HG03342 (cell line): ENCODE results near the gene ZNRD2.
"Not testable (repeated sequence)": the region's sequence is repeated elsewhere in the genome, so short reads cannot be mapped to it uniquely, and the experiment has no call there.

Experiments used
- ATAC-seq: cut with Tn5 transposase; IDR thresholded peaks from one replicate; pipeline ENCODE4 v1.9.1; 2021; ENCODE audit warnings: mild to moderate bottlenecking, moderate library complexity; ENCODE audit not compliant: unreplicated experiment

Gene ZNRD2

DNA sequence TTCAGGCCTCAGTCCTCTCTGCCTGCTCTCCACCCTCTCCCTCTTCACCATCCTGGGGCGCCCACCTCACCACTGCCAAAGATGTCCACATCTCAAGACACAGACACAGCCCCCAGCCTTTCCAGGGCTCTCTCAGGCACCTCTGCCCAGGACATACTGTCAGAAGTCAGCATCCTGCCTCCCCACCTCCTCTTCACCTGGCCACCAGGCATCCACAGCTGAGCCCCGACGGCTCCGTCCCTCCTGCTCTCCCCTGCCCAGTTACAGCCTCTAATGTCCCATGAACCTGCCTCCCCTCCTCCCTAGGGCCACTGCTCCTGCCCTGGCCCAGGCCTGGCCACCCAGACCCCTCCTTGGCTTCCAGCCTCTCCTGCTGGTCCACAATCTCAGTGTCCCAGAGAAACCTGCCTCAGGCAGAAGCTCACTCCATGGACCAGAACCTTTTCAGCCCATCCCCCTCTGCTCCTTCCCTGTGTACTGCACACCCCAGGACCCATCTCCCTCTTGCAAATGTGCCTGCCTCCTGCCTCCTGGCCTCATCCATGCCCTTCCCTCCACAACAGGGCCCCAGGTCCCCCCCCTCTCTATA is 15.3 kb upstream of the ZNRD2 start:
- no peak for ATAC-seq

DNA sequence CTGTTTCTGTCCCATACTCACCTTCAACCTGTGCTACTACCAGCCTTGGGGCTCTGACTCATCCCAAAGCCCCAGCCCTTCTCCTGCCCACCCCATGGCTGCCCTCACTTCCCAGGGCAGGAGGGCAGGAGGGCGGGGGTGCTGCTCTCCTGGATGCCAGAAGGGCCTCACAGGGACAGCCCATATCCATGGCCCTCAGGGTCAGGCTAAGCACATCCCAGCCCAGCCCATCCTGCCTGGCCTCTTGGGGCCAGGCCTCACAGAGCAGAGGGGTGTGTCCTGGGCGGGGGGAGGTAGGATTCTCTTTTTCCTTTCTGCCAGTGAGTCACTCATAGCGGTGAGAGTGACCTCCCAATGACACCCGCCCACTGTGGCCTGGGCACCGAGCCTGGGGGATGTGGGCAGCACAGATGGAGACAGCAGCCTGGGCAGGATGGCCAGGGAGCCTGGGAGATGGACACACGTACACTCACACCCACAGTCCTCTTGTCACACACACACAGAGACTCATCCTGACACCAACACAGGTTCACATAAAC is 14.5 kb upstream of the ZNRD2 start:
- no peak for ATAC-seq

GRCh38 chr11:65556470-65557279 is 13.6 kb upstream of the ZNRD2 start:
- no peak for ATAC-seq

DNA sequence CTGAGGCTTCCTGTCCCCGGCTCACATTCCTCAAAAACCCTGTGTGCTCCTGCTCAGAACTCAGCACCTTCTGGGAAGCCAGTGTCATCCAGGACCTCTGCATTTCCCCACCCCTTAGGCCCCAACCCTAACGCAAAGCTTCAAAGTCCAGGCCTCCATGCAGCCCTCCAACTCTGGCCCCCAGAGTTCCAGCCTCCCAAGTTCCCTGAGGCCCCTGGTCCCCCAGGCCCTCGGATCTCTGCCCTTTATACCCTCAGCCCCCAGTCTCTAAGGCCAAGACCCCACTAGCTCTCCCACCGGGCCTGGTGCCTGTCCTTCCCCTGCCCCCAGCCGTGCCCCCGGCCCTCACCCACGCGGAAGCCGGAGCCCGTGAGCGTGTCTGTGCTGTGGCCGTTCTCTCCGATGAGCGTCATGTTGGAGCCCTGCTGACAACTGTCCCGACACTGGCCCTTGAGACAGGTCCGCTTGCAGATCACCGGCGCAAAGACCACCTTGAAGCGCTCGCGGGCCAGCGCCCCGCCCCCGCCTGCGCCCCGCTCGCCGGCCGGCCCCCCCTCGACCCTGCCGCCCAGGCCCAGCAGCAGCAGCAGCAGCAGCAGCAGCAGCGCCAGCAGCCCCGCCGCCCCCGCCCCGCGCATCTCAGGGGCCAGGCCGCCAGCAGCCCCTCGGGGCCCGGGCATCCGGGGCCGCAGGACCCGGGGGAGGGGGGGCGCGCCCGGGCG is 12.8 kb upstream of the ZNRD2 start:
- ATAC-seq: no peak

DNA sequence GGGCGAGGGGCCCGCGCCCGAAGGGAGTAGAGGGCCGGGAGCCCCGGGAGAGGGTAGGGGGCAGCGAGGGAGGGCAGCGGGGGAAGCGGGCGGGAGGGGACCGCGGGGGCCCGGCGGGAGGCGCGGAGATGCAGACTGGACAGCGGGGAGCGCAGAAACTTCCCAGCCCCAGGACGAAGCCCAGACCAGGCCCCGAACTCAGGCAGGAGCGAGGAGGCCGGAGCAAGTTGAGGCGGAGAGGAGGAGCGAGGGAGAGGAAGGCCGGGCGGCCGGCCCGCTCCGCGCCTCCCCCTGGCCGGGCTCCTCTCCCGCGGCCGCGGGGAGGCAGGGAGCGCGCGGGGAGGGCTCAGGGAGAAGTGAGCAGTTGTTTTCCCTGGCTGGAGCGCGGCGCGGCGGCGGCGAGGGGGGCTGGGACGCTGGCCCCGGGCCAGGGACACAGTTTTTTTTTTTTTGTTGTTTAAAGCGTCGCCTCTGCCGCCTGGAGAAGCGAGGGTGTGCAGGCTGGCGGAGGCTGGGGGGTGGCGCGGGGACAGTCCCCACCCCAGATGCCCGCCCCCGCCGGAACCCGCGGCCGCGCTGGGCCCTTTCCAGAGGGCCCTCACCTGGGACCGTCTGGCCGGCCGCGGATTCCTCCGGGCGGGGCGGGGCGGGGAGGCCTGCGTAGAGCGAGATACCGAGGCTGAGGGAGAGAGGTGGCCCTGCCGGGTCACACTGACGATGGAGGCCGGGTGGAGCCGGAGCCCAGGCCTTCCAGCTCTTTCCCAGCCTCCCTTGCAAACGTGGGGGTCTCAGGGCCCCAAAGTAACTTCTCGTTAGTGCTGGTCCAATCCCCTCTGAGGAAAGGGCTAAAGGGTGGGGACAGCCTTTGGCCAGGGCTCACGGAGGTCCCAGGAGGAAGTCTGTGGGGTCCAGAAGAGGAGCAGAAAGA is 12.0 kb upstream of the ZNRD2 start, which contains the start of gene LTBP3:
LTBP3 (minus strand) TSS at position 358 of the 928 bp plus-strand sequence. CDS start 400 bp downstream, outside the sequence.
- ATAC-seq: no peak

DNA sequence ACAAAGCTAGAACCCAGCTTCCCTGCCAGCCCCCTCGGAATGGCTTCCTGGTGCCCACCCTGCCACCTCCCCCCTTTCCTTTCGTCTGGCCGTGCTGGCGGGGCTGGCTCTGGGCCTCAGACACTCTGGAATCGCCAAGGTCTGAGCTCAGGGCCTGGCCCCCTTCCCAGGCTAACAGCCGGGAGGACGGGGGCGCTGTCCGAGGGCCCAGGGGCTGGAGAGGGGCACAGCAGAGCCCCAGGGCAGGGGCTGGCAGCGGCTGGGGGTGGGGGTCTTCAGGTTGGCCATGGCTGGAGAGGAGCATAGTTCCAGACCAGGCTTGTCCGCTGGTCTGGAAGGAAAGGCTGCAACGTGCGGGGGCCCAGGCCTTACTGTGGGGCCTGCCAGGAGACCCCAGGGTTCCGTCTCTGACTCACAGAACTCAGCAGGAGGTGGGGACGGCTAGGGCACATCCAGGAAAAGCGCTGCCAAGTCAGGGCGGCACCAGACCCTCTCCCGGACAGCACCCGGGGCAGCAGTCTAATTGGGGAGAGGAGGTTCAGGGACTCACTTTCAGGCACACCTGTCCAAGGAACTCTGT is 11.3 kb upstream of the ZNRD2 start:
- no peak for ATAC-seq

GRCh38 chr11:65559535-65559934 is 10.7 kb upstream of the ZNRD2 start:
- ATAC-seq: no peak

DNA sequence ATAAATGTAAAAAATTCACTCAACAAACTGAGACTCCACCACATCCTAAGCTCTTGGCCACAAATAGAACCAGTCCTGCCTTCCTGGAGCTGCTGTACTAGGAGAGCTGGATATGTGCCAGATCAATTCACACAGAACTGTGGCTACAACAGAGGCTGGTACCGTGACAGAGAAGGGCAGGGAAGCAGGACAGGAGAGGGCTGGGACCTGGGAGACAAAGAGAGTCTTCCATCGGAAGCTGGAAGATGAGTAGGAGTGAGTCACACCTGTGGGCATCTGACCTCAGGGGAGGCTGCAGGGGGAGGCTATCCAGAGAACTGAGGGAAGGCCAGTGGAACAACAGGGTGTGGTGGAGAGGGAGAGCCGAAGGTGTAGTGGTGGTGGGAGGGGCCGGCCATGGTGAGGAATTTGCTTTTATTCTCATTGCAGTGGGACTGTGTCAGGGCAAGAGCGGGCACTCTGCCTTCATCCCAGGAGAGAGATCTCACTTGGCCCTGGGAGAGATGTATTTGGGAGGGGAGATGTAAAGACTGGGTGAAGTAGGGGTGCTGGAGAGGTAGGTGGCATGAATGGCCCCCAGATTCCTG is 10.2 kb upstream of the ZNRD2 start:
- no peak for ATAC-seq

GRCh38 chr11:65560555-65561418 is 9.5 kb upstream of the ZNRD2 start:
- no peak for ATAC-seq

GRCh38 chr11:65562020-65562419 is 8.3 kb upstream of the ZNRD2 start:
- ATAC-seq: no peak

GRCh38 chr11:65562788-65563187 is 7.5 kb upstream of the ZNRD2 start:
- no peak for ATAC-seq

DNA sequence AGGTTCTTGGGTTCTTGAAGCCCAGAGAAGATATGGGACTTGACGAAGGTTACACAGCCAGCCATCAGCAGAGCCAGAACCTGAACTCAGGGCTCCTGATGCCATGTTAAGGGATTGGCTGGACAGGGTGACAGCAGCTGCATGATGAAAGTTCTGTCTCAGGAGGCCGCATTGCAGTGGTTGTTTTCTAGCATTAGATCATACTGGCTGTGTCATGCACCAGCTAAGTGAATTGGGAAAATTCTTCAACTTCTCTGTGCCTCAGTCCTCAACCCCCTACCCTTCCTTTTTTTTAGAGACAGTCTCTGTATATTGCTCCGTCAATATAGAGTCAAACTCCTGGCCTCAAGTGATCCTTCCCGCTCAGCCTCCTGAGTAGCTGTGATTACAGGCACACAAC is 6.7 kb upstream of the ZNRD2 start:
- no peak for ATAC-seq

DNA sequence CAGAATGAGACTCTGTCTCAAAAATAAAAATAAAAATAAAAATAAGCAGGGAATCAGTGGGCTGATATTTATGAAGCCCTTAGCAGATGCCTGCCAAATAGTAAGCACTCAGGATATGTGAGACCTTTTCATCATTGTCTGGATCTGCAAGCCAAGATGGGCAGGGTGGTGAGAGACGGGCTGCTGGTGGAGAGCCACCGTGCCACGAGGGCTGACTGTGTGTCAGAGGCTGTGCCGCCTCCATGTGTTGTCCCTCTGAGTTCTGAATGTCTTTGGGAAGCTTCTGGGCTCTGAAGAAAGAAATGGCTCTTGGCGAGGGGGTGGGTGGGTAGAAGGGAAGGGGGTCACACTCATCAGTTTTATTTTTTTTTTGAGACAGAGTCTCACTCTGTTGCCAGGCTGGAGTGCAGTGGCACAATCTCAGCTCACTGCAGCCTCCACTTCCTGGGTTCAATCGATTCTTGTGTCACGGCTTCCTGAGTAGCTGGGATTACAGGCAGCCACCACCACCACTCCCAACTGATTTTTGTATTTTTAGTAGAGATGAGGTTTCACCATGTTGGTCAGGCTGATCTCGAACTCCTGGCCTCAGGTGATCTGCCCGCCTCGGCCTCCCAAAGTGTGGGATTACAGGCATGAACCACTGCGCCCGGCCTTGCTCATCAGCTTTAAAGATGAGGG is 5.3 kb upstream of the ZNRD2 start:
- ATAC-seq: not testable (repeated sequence)

DNA sequence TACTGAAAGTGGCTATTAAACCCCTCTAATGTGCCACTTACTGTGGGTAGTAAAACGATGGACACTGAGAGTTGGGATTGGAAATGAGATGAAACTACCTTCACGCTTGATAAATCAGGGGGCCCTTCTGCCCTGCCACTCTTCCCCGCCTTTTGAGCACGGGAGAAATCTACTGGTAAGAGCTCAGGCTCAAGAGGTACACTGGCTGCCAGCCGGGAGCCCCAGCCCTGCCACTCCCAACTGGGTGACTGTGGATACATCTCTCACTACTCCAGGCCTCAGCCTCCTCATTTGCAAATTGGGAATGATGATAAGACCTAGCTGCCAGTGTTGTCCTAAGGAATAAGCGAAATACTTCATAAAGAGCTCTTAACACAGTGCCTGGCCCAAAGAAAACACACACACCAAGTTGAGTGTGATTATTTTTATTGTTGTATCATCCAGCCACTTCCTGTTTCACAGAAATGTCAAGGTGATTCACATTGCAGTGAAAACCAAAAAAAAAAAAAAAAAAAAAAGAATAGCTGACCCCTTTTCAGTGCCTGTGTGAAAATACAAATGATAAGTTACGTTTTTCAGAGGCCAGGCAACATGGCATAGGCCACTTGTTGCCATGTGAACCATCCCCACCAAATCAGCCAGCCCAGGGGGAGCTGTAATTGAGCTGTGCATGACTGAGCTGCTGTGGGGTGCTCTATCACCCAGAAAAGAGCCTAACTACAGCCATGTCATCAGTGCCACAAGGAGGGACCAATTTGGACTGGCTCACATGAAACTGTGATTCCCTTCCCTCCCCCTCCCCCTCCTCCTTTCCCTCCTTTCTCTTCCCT is 4.4 kb upstream of the ZNRD2 start:
- no peak for ATAC-seq

DNA sequence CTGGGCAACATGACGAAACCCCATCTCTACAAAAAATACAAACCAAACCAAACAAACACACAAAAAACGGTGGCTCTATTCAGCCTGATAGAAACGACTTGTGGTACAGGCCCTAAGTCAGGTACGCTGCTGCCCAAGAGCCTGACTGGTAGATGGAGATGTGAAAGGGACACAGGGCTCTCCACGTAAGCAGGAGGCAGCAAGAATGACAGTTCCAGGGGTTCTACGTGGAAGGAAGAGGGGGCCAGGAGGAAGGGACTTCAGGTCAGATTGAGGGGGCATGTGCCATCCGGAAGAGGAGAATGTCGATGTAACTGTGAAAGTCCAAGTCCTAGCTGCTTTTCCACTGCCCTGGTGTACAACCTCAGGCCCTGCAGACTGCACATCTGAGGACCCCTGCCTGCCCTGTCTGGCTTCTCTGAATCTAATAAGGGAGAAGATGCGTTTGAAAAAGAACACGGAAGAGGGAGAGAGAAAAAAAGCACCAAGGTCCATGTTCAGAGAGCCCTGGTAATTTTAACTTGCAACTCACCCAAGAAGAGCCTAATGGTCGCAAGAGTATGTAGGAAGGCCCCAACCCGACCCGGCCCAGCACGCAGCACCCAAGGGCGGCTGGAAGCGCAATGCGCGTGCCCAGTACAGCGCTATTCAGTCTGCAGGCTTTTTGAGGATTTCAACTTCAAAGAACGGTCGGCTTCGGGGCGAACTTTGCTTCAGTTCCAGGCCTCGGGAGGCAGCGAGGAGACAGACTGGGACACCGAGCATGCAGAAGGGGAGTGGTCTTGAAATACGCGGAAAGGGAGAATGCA is 909 bp upstream of the ZNRD2 start:
- ATAC-seq: no peak

DNA sequence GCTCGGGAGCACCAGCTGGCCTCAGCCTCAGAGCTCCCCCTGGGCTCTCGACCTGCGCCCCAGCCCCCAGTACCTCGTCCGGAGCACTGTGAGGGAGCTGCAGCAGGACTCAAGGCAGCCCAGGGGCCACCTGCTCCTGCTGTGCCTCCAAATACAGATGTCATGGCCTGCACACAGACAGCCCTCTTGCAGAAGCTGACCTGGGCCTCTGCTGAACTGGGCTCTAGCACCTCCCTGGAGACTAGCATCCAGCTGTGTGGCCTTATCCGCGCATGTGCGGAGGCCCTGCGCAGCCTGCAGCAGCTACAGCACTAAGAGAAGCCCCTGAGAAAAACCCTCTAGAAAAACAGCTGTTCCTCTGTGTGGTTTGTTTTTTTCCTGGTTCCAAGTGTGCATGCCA is 1.1 kb downstream of the ZNRD2 start:
- no peak for ATAC-seq

- no peak for ATAC-seq
Measured at GRCh38 chr11:65571940-65572339, 1.7 kb downstream of the ZNRD2 start.
